Trophoblast cell (in vitro differentiated cells and primary cell): ENCODE data around the gene USF2.

Experiments used
- DNase-seq, 2 donors: peaks; one replicate each; pipeline ENCODE4 v3.0.0-alpha.2; 2016
- H2AFZ ChIP-seq: 2 replicates; pipeline ENCODE4 v1.6.1; 2013; ENCODE audit warnings: low read length, moderate library complexity, mild to moderate bottlenecking; ENCODE audit not compliant: insufficient read depth, poor library complexity
- H2AK5ac ChIP-seq: 2 replicates; pipeline ENCODE4 v1.6.1; 2013; ENCODE audit warnings: mild to moderate bottlenecking, low read length
- H2BK120ac ChIP-seq: 2 replicates; pipeline ENCODE4 v1.6.1; 2013; ENCODE audit warnings: low read length, mild to moderate bottlenecking, moderate library complexity; ENCODE audit not compliant: insufficient read depth, poor library complexity
- H2BK12ac ChIP-seq: 2 replicates; pipeline ENCODE4 v1.6.1; 2013; ENCODE audit warnings: mild to moderate bottlenecking, low read length, moderate library complexity
- H2BK5ac ChIP-seq: 2 replicates; pipeline ENCODE4 v1.6.1; 2013; ENCODE audit warnings: low read length, low read depth, moderate library complexity, mild to moderate bottlenecking; ENCODE audit not compliant: poor library complexity
- H3K14ac ChIP-seq: 2 replicates; pipeline ENCODE4 v1.6.1; 2013; ENCODE audit warnings: mild to moderate bottlenecking, low read length
- H3K18ac ChIP-seq: 2 replicates; pipeline ENCODE4 v1.6.1; 2013; ENCODE audit warnings: mild to moderate bottlenecking, low read length
- H3K23ac ChIP-seq: 2 replicates; pipeline ENCODE4 v1.6.1; 2013; ENCODE audit warnings: low read length
- H3K27ac ChIP-seq: 2 replicates; pipeline ENCODE4 v1.5.1; 2013; ENCODE audit warnings: low read depth, mild to moderate bottlenecking, inconsistent platforms, low read length, moderate library complexity
- H3K27me3 ChIP-seq: 2 replicates; pipeline ENCODE4 v1.6.1; 2013; ENCODE audit warnings: inconsistent platforms, mild to moderate bottlenecking, low read length, moderate library complexity; ENCODE audit not compliant: insufficient read depth
- H3K36me3 ChIP-seq, 2 experiments: 1 replicate in 1 of 2; 2 replicates in 1 of 2; pipeline ENCODE4 v1.6.1; 2013; ENCODE audit warnings: low read length in 2 of 2, mild to moderate bottlenecking in 2 of 2, moderate library complexity in 1 of 2; ENCODE audit not compliant: insufficient read depth in 2 of 2, control insufficient read depth in 1 of 2
- H3K4ac ChIP-seq: 2 replicates; pipeline ENCODE4 v1.6.1; 2013; ENCODE audit warnings: low read depth, mild to moderate bottlenecking, low read length, moderate library complexity
- H3K4me1 ChIP-seq, 2 experiments: 1 replicate in 1 of 2; 2 replicates in 1 of 2; pipeline ENCODE4 v1.6.1; 2013; ENCODE audit warnings: low read length in 2 of 2, mild to moderate bottlenecking in 2 of 2, moderate library complexity in 1 of 2; ENCODE audit not compliant: insufficient read depth in 2 of 2, control insufficient read depth in 1 of 2
- H3K4me2 ChIP-seq: 2 replicates; pipeline ENCODE4 v1.6.1; 2013; ENCODE audit warnings: inconsistent platforms, mild to moderate bottlenecking, low read length, moderate library complexity
- H3K4me3 ChIP-seq: 2 replicates; pipeline ENCODE4 v1.5.1; 2013; ENCODE audit warnings: mild to moderate bottlenecking, low read depth, low read length, inconsistent platforms
- H3K79me1 ChIP-seq: one replicate; pipeline ENCODE4 v1.6.1; 2013; ENCODE audit warnings: low read length
- H3K79me2 ChIP-seq: 2 replicates; pipeline ENCODE4 v1.6.1; 2013; ENCODE audit warnings: low read length, mild to moderate bottlenecking; ENCODE audit not compliant: control insufficient read depth, insufficient read depth, poor library complexity
- H3K9ac ChIP-seq: 2 replicates; pipeline ENCODE4 v1.6.1; 2013; ENCODE audit warnings: mild to moderate bottlenecking, low read length
- H3K9me3 ChIP-seq: 2 replicates; pipeline ENCODE4 v1.6.1; 2013; ENCODE audit warnings: low read depth, mild to moderate bottlenecking, control low read depth, inconsistent platforms, low read length; ENCODE audit not compliant: insufficient read depth
- H4K12ac ChIP-seq: 2 replicates; pipeline ENCODE4 v1.6.1; 2013; ENCODE audit warnings: low read depth, mild to moderate bottlenecking, low read length, moderate library complexity
- H4K8ac ChIP-seq: 2 replicates; pipeline ENCODE4 v1.6.1; 2013; ENCODE audit warnings: low read depth, mild to moderate bottlenecking, low read length, moderate library complexity
- H4K91ac ChIP-seq: one replicate; pipeline ENCODE4 v1.6.1; 2013; ENCODE audit warnings: low read depth, mild to moderate bottlenecking, low read length, moderate library complexity
- WGBS: extraction: QIAGEN DNeasy Blood & Tissue Kit; methylation state at CpG from one replicate; pipeline ENCODE4 v1.1.7; 2013; ENCODE audit warnings: missing lambda C conversion rate; ENCODE audit not compliant: insufficient read length, insufficient coverage; ENCODE audit errors: extremely low coverage; 5-methylcytosine and 5-hydroxymethylcytosine counted together

USF2 gene

GRCh38 chr19:35225951-35226350 is 42.8 kb upstream of the USF2 start:
- no CpG with 5 or more reads among the region's 6 CpGs for WGBS
- H2BK120ac ChIP-seq, result no peak overlapping the region
- H2BK5ac ChIP-seq, result no peak overlapping the region
- no peak overlapping the region for H3K4me2 ChIP-seq
- no peaks in the 10 kb centered on the region for H3K36me3 ChIP-seq
- no peaks in the 10 kb centered on the region for H3K79me2 ChIP-seq
- no peaks in the 10 kb centered on the region for H3K79me1 ChIP-seq
- H2BK12ac ChIP-seq, result no peak overlapping the region
- no peak overlapping the region for H4K91ac ChIP-seq
- no peak overlapping the region for H3K27ac ChIP-seq
- H3K4ac ChIP-seq, result no peak overlapping the region
- peaks cover 12% of the 10 kb centered on the region for H3K9me3 ChIP-seq
- no peaks in the 10 kb centered on the region for H3K4me1 ChIP-seq
- H3K18ac ChIP-seq, result no peak overlapping the region
- no peak for DNase-seq
- H3K9ac ChIP-seq, result no peak overlapping the region
- no peak overlapping the region for H2AFZ ChIP-seq
- no peaks in the 10 kb centered on the region for H3K27me3 ChIP-seq
- H3K14ac ChIP-seq, result no peak overlapping the region
- no peak overlapping the region for H3K23ac ChIP-seq
- no peak overlapping the region for H4K8ac ChIP-seq
- H3K4me3 ChIP-seq, result peak overlapping the region; percentile 56
- H4K12ac ChIP-seq, result no peak overlapping the region
- no peak overlapping the region for H2AK5ac ChIP-seq

GRCh38 chr19:35226748-35227147 is 42.0 kb upstream of the USF2 start:
- Histone ChIP-seq H2BK12ac (no peak overlapping the region), H3K79me1 (no peaks in the 10 kb centered on the region), H2BK120ac (no peak overlapping the region), H3K27ac (no peak overlapping the region), H3K23ac (no peak overlapping the region), H2BK5ac (no peak overlapping the region), H4K91ac (no peak overlapping the region), H3K18ac (no peak overlapping the region), H3K9ac (no peak overlapping the region), H2AK5ac (no peak overlapping the region), H3K4ac (no peak overlapping the region), H2AFZ (no peak overlapping the region), H3K4me1 (no peaks in the 10 kb centered on the region), H3K9me3 (peaks cover 12% of the 10 kb centered on the region), H3K4me3 (no peak overlapping the region), H4K8ac (no peak overlapping the region), H3K79me2 (no peaks in the 10 kb centered on the region), H3K27me3 (no peaks in the 10 kb centered on the region), H3K4me2 (no peak overlapping the region), H3K14ac (no peak overlapping the region), H3K36me3 (no peaks in the 10 kb centered on the region), H4K12ac (no peak overlapping the region)
- DNase-seq, result no peak
- WGBS, result no CpG with 5 or more reads among the region's 5 CpGs

- H3K4me2 ChIP-seq, result no peak within 1 kb of the TSS
- WGBS, result no CpG with 5 or more reads among the region's 14 CpGs
- DNase-seq, result no peak
These were observed 40.4 kb upstream of the USF2 start, which contains the start of gene FAM187B for GRCh38 chr19:35228177-35228930. Gene FAM187B (minus strand): TSS chr19:35228739. CDS start chr19:35228680, 59 bp downstream.

GRCh38 chr19:35229601-35230000 is 39.2 kb upstream of the USF2 start:
- WGBS, result no CpG with 5 or more reads among the region's 8 CpGs
- Histone ChIP-seq H3K79me2 (no peaks in the 10 kb centered on the region), H4K8ac (no peak overlapping the region), H3K9ac (no peak overlapping the region), H3K23ac (no peak overlapping the region), H4K12ac (no peak overlapping the region), H3K18ac (no peak overlapping the region), H2AFZ (no peak overlapping the region), H2BK12ac (no peak overlapping the region), H3K4me1 (peaks cover 0 to 2% of the 10 kb centered on the region in 2 experiments), H2BK120ac (no peak overlapping the region), H2AK5ac (no peak overlapping the region), H3K27ac (no peak overlapping the region), H3K14ac (no peak overlapping the region), H2BK5ac (no peak overlapping the region), H3K9me3 (peaks cover 8% of the 10 kb centered on the region), H3K79me1 (no peaks in the 10 kb centered on the region), H4K91ac (no peak overlapping the region), H3K4ac (no peak overlapping the region), H3K27me3 (no peaks in the 10 kb centered on the region), H3K4me2 (no peak overlapping the region), H3K4me3 (no peak overlapping the region), H3K36me3 (no peaks in the 10 kb centered on the region)
- no peak for DNase-seq

More at GRCh38 chr19:35228177-35228930, 40.4 kb upstream of the USF2 start, which contains the start of gene FAM187B:
- Histone ChIP-seq H3K4ac (no peak within 1 kb of the TSS), H2AK5ac (no peak within 1 kb of the TSS), H4K91ac (no peak within 1 kb of the TSS), H4K12ac (no peak within 1 kb of the TSS), H2BK12ac (no peak within 1 kb of the TSS), H3K9ac (no peak within 1 kb of the TSS), H3K4me3 (no peak within 1 kb of the TSS), H2AFZ (no peak within 1 kb of the TSS), H3K18ac (no peak within 1 kb of the TSS), H3K36me3 (no peaks in the 10 kb centered on the region), H3K23ac (no peak within 1 kb of the TSS), H3K27me3 (no peaks in the 10 kb centered on the region), H4K8ac (no peak within 1 kb of the TSS), H3K79me2 (no peaks in the 10 kb centered on the region), H3K79me1 (no peaks in the 10 kb centered on the region), H3K9me3 (peaks cover 9% of the 10 kb centered on the region), H2BK5ac (no peak within 1 kb of the TSS), H2BK120ac (no peak within 1 kb of the TSS), H3K27ac (no peak within 1 kb of the TSS), H3K14ac (no peak within 1 kb of the TSS), H3K4me1 (peaks cover 0 to 2% of the 10 kb centered on the region in 2 experiments)
